ENCODE data around the gene DLG5. TPM values are rescaled to one million over a fixed set of nuclear protein-coding genes. Genes with fewer than 3 reads are reported as not detected.

The DLG5 gene
- total RNA-seq, 1 donor from 2014 or later: 58.4 TPM

DNA sequence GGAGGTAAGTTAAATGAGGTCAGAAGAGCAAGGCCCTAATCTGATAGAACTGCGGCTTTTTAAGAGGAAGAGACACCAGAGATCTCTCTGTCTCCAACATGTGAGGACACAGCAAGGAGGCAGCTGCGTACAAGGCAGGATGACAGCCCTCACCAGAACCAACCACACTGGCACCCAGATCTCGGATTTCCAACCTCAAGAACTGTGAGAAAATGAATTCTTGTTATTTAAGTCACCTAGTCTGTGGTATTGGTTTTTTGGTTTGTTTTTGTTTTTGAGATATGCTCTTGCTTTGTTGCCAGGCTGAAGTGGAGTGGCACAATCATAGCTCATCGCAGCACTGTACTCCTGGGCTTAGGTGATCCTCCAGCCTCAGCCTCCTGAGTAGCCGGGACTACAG is 127.2 kb downstream of the DLG5 start:
- H3K36me3 Mint-ChIP-seq (ENCODE audit: low read depth, unreplicated experiment): peaks cover 32% of the 10 kb centered on the region

GRCh38 chr10:77798940-77799339 is 127.6 kb downstream of the DLG5 start:
- DNase-seq (ENCODE audit: low read depth): no peak
- H4K20me1 ChIP-seq (ENCODE audit: insufficient read depth, low read length): peaks cover 8% of the 10 kb centered on the region
- no peak overlapping the region for H3K9ac ChIP-seq (ENCODE audit: low read length)
- H3K27me3 ChIP-seq (ENCODE audit: insufficient read depth, low read length): no peaks in the 10 kb centered on the region
- H3K4me1 ChIP-seq (ENCODE audit: insufficient read depth, low read length): peaks cover 25% of the 10 kb centered on the region
- Mint-ChIP-seq H3K27me3 (ENCODE audit: low read depth, unreplicated experiment) (no peaks in the 10 kb centered on the region), H3K4me1 (ENCODE audit: low read depth, unreplicated experiment) (peaks cover 28% of the 10 kb centered on the region), H3K4me3 (ENCODE audit: unreplicated experiment) (no peak overlapping the region), H3K27ac (ENCODE audit: unreplicated experiment) (peak overlapping the region; percentile 12), H3K9me3 (ENCODE audit: unreplicated experiment) (no peaks in the 10 kb centered on the region), H3K36me3 (ENCODE audit: low read depth, unreplicated experiment) (peaks cover 32% of the 10 kb centered on the region)
- H3K36me3 ChIP-seq (ENCODE audit: insufficient read depth, low read length): peaks cover 9% of the 10 kb centered on the region
- no peak overlapping the region for H3K4me3 ChIP-seq (ENCODE audit: insufficient read depth, low read depth, low read length)
- no peak overlapping the region for H2AFZ ChIP-seq (ENCODE audit: low read depth, low read length)
- H3K4me2 ChIP-seq (ENCODE audit: low read length): no peak overlapping the region
- no peaks in the 10 kb centered on the region for H3K9me3 ChIP-seq (ENCODE audit: insufficient read depth, low read depth, low read length)
- no peaks in the 10 kb centered on the region for H3K79me2 ChIP-seq (ENCODE audit: insufficient read depth, low read length)
- FAIRE-seq: no peak
- H3K27ac ChIP-seq (ENCODE audit: low read depth, low read length): no peak overlapping the region
- no peak for TF ChIP-seq CTCF (IDR thresholded peaks at IDR 0.05; ENCODE audit: insufficient read depth, low read depth, low read length)
- TF ChIP-seq EZH2 (IDR thresholded peaks at IDR 0.05; ENCODE audit: insufficient read depth, low read length): no peak

More for the DNA sequence above, 127.2 kb downstream of the DLG5 start:
- Histone ChIP-seq H4K20me1 (ENCODE audit: insufficient read depth, low read length) (peaks cover 8% of the 10 kb centered on the region), H2AFZ (ENCODE audit: low read depth, low read length) (no peak overlapping the region), H3K4me2 (ENCODE audit: low read length) (no peak overlapping the region), H3K4me3 (ENCODE audit: insufficient read depth, low read depth, low read length) (no peak overlapping the region), H3K27me3 (ENCODE audit: insufficient read depth, low read length) (no peaks in the 10 kb centered on the region), H3K9me3 (ENCODE audit: insufficient read depth, low read depth, low read length) (no peaks in the 10 kb centered on the region), H3K27ac (ENCODE audit: low read depth, low read length) (no peak overlapping the region), H3K79me2 (ENCODE audit: insufficient read depth, low read length) (no peaks in the 10 kb centered on the region), H3K36me3 (ENCODE audit: insufficient read depth, low read length) (peaks cover 11% of the 10 kb centered on the region), H3K9ac (ENCODE audit: low read length) (no peak overlapping the region), H3K4me1 (ENCODE audit: insufficient read depth, low read length) (peaks cover 25% of the 10 kb centered on the region)
- Mint-ChIP-seq H3K27me3 (ENCODE audit: low read depth, unreplicated experiment) (no peaks in the 10 kb centered on the region), H3K9me3 (ENCODE audit: unreplicated experiment) (no peaks in the 10 kb centered on the region), H3K27ac (ENCODE audit: unreplicated experiment) (peak overlapping the region; percentile 12), H3K4me3 (ENCODE audit: unreplicated experiment) (no peak overlapping the region), H3K4me1 (ENCODE audit: low read depth, unreplicated experiment) (peaks cover 28% of the 10 kb centered on the region)
- TF ChIP-seq CTCF (IDR thresholded peaks at IDR 0.05; ENCODE audit: insufficient read depth, low read depth, low read length): no peak
- TF ChIP-seq EZH2 (IDR thresholded peaks at IDR 0.05; ENCODE audit: insufficient read depth, low read length): no peak
- FAIRE-seq: no peak
- peak; percentile 23 for DNase-seq (ENCODE audit: low read depth)

- Histone ChIP-seq H3K4me1 (ENCODE audit: insufficient read depth, low read length) (peaks cover 14% of the 10 kb centered on the region), H4K20me1 (ENCODE audit: insufficient read depth, low read length) (peaks cover 8% of the 10 kb centered on the region), H3K27ac (ENCODE audit: low read depth, low read length) (no peak overlapping the region), H3K9me3 (ENCODE audit: insufficient read depth, low read depth, low read length) (no peaks in the 10 kb centered on the region), H3K4me2 (ENCODE audit: low read length) (no peak overlapping the region), H3K9ac (ENCODE audit: low read length) (no peak overlapping the region), H3K27me3 (ENCODE audit: insufficient read depth, low read length) (no peaks in the 10 kb centered on the region), H2AFZ (ENCODE audit: low read depth, low read length) (no peak overlapping the region), H3K4me3 (ENCODE audit: insufficient read depth, low read depth, low read length) (no peak overlapping the region), H3K36me3 (ENCODE audit: insufficient read depth, low read length) (peaks cover 15% of the 10 kb centered on the region), H3K79me2 (ENCODE audit: insufficient read depth, low read length) (no peaks in the 10 kb centered on the region)
- TF ChIP-seq CTCF (IDR thresholded peaks at IDR 0.05; ENCODE audit: insufficient read depth, low read depth, low read length): no peak
- TF ChIP-seq EZH2 (IDR thresholded peaks at IDR 0.05; ENCODE audit: insufficient read depth, low read length): no peak
- Mint-ChIP-seq H3K36me3 (ENCODE audit: low read depth, unreplicated experiment) (peaks cover 39% of the 10 kb centered on the region), H3K4me1 (ENCODE audit: low read depth, unreplicated experiment) (peaks cover 17% of the 10 kb centered on the region), H3K27ac (ENCODE audit: unreplicated experiment) (no peak overlapping the region), H3K27me3 (ENCODE audit: low read depth, unreplicated experiment) (no peaks in the 10 kb centered on the region), H3K9me3 (ENCODE audit: unreplicated experiment) (no peaks in the 10 kb centered on the region), H3K4me3 (ENCODE audit: unreplicated experiment) (no peak overlapping the region)
- no peak for FAIRE-seq
- no peak for DNase-seq (ENCODE audit: low read depth)
Measured at GRCh38 chr10:77796311-77796915, 130.1 kb downstream of the DLG5 start.

Measured in astrocyte (in vitro differentiated cells and primary cell).